ENCODE measurements around the gene GREM2. TPM values are rescaled to one million over a fixed set of nuclear protein-coding genes. Genes with fewer than 3 reads are reported as not detected.
A peak's percentile ranks its signal among the peaks of the same experiment; 100 is the strongest.

The GREM2 gene
- polyA plus RNA-seq, 3 donors: 0.69 to 1.4 (median 0.80) TPM

DNA sequence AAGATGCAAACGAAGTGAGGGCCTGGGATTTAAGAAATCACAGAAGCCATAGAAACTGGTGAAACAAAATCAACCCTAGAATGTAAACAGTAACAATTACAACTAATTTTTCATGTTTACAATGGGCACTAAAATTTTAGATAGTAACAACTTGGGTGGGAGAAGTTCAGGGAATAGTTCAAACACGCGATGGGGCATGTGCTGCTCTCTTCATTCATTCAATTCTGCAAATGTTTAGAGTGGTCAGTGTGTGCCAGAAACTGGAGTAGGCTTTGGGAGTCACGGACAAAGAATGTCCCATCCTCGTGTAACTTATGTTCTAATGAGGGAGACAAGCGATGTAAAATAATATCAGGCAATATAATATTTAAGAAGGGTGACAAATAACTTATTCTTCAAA, 133.4 kb downstream of the GREM2 start:
- no peak for DNase-seq (ENCODE audit: extremely low read depth in 1 of 11, low read depth in 9 of 11, low spot score in 4 of 11)

DNA sequence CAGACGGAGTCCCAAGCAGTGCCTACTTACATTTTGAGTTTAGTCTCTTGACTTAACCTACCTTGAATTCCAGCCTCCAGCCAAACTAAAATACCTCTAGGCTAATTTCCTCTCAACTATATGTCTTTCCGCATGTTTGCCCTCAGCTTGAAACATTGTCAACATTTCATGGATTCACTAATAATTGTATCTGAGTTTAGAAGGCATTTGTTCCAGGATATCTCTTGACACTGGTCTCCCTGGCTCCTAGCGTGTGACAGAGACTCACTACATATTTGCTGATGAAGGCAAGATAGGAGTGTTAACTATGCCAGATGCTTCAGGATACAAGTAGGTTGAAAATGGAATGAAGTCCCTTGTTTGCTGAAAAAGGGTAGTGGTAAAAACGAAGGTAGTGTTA, 136.1 kb downstream of the GREM2 start:
- no peak for DNase-seq (ENCODE audit: extremely low read depth in 1 of 11, low read depth in 9 of 11, low spot score in 4 of 11)

DNA sequence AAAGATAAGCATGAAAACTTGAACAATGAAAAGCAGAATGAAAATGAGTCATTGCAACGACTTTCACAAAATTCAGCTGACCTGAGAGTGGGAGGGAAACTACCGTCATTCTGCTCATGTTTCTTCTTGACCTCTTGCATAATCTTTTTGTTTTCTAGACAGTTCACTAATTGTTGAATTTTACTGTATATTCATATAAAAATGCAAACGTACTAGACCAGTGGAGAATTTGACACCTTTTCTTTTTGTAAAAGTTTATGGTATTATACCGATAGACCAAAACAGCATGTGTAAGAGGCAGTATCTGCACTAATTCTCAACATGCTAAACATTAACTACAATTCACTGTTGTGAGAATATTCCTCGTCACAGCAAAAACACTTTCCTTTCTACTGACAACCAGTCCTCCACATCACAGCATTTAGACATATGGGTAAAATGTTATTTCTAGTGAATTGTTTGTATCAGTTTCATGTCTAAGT, 137.8 kb downstream of the GREM2 start:
- no peak for DNase-seq (ENCODE audit: extremely low read depth in 1 of 11, low read depth in 9 of 11, low spot score in 4 of 11)

DNA sequence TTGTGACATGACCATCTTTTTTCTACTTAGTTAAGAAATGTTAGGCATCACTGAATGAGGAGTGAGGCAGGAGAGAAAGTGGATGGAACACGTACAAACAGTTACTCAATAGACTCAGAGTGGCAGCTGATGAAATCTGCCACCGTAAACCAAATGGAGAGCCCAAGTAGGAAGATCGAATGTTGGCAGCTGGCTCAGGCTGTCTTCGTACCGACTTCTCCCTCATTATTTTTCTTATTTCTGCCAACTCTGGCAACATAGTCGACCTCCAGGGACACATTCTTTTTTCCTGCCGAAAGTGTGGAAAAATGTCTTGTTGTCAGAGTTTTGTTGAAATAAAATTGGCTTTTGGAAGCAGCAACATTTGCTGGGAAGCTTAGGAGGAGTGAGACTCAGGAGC, 143.3 kb downstream of the GREM2 start:
- DNase-seq (ENCODE audit: extremely low read depth in 1 of 11, low read depth in 9 of 11, low spot score in 4 of 11): no peak

DNA sequence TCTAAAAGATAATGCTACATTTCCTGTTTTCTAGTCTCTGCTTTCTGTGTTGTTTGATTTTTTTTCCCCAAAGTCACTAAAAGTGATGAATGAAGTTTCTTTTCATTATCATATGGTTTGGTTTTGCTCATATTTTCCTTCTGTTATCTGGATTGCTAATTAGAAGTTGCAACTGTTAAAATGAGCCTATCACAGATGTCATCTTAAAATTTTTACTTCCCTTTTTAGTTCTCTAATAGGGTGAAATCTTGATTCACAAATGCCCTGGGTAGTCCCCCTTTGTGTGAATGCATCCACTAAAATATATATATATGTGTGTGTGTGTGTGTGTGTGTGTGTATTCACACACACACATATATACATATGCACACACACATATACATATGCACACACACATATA, 144.1 kb downstream of the GREM2 start:
- DNase-seq (ENCODE audit: extremely low read depth in 1 of 11, low read depth in 9 of 11, low spot score in 4 of 11): no peak

DNA sequence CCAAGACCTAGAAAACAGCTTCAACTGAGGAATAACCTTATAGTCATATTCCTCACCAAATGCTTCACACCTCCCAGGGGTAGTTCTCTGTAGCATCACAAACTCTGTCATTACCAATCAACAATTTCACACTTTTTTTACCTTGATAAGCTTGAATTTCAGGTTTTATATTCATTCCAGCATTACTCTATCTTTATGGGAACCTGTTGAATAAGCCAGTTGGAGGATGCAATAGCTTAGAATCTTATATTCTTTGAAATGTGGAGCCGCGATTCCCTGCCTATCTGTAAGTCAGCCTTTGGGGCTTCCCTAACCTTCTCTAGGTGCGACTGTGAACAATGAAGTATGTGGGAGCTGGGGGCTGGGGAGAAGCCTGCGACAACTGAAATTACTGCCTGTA, 145.4 kb downstream of the GREM2 start:
- no peak for DNase-seq (ENCODE audit: extremely low read depth in 1 of 11, low read depth in 9 of 11, low spot score in 4 of 11)

DNA sequence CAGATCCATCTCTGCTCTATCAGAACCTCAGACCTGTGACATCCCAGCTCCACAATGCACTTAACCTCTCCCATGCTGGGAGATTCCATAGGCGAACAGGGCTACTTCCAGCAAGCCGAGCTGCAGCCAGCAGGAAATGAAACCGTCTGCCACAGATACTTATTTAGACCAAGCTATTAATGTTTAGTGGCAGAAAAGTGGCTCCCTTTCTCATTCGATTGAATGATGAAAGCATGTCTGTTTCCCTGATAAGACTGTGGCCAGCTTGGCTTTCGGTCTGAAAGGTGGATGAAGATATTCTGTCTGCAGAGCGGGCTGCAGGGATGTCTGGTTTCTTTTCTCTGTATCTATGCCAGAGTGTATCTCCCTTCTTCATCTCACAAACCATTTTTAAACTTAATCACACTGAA, 146.4 kb downstream of the GREM2 start:
- peak in 1 of 11 donors; percentile 2 for DNase-seq (ENCODE audit: extremely low read depth in 1 of 11, low read depth in 9 of 11, low spot score in 4 of 11)

DNA sequence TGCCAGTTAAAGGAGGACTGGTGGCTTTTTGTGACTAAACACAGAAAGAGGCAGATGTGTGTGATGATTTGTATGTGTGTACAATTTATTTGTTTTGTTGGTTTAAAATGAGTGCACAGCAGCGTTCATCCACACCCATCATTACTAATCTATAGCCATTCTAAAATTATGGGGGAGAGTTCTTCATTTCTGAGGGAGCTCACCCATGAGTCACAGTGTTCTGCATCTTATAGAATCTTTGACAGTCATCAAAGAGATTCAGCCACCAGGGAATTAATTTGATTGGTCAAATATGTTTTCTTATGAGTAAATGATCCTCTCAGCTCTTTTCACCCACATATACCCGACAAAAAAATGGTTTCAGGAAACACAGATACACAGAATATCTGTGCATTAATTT, 147.9 kb downstream of the GREM2 start:
- no peak for DNase-seq (ENCODE audit: extremely low read depth in 1 of 11, low read depth in 9 of 11, low spot score in 4 of 11)

DNA sequence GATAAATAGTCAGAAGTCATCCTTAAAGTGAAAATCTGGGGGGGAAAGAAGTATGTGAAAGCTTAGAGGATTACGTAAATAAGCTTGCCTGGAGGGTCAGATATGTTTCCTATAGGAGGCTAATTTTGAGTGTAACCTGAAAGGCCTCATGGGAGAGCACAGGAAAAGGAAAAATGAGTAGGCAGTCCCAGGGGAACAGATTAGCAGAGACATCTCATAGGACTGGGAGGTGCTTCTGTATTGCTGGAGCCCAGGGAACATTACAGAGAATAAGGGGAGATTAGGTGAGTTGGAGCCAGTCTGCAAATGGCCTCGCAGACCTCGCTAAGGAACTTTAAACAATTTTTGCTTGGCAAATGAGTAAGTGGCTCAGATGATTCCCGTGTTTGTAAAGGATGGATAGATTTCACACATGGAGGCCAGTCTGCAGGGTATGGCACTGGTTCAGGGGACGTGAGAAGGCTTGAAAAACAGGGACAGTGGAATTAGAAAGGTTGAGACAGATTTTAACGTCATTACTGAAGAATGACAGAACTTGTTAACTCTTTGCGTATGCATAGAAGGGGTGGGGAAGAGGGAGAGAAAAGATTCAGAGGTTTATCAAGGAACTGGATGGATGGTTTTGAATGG, 149.1 kb downstream of the GREM2 start:
- no peak for DNase-seq (ENCODE audit: extremely low read depth in 1 of 11, low read depth in 9 of 11, low spot score in 4 of 11)

DNA sequence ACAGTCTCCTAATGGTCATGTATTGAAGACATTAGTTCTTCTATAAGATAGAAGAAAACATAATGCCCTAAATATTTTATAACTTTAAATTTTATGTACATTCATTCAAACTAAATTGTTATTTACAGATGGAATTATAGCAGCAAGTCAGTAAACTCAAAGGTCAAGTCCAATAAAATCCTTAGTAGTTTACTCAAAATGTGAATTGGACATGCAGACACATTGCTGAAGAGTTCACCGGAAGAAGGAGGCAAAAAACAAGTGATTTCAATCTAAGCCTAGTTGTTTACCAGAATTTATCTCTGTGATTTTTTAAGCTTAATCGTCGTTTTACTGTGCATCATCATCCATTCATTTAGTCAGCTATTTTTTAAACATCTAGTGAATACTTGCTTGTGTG, 149.7 kb downstream of the GREM2 start:
- no peak for DNase-seq (ENCODE audit: extremely low read depth in 1 of 11, low read depth in 9 of 11, low spot score in 4 of 11)

DNA sequence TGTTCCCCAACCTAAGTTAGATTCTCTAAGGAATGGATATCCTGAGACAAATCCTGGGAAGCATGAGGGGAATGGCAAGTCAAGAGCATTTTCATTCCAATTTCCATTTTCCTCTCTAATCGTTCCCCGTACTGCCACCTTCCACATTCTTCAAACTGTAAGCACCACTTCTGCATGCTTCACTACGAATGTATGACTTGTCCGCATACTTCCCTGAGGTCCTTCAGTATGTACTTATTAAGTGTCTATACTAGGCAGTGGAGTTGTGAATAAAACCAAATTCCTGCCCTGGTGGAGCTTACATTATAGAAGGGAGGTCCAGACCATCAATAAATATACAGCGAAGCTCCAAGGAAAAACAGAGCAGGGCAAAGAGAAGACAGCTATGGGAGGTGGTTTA, 154.8 kb downstream of the GREM2 start:
- no peak for DNase-seq (ENCODE audit: extremely low read depth in 1 of 11, low read depth in 9 of 11, low spot score in 4 of 11)

DNA sequence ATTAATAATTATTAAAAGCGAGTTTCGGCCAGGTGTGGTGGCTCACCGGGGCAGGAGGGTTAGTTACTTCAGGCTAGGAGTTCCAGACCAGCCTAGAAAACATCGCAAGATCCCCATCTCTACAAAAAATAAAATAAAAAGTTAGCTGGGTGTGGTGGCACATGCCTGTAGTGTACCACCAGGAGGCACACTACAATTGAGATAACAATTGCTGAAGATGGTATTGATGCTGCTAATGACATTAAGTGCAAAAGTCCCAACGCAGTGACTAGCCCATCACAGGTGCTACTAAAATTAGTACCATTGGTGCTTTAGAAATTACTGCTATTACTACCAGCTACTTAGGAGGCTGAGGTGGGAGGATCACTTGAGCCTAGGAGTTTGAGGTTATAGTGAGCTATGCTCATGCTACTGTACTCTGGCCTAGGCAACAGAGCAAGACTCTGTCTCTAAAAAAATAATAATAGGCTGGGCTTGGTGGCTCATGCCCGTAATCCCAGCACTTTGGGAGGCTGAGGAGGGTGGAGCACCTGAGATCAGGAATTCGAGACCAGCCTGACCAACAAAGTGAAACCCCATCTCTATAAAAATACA, 156.6 kb downstream of the GREM2 start:
- no peak for DNase-seq (ENCODE audit: extremely low read depth in 1 of 11, low read depth in 9 of 11, low spot score in 4 of 11)

DNA sequence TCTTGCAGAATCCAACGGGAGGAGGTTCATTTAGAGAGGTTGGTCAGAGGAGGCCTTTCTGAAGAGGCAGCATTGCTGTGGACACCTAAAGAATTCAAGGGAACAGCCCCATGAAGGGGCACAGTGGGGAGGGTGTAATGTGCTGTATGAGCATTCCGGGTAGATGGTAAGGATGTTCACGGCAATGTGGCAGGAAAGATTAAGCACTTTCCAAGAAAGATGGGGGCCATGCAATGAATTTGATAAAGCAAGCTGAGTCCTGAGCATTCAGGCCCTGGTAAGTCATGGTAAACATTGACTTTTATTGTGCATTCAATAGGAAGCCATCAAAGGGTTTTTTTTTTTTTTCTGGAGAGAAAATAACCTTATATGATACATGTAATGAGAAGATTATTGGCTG, 166.6 kb downstream of the GREM2 start:
- no peak for DNase-seq (ENCODE audit: extremely low read depth in 1 of 11, low read depth in 9 of 11, low spot score in 4 of 11)

DNA sequence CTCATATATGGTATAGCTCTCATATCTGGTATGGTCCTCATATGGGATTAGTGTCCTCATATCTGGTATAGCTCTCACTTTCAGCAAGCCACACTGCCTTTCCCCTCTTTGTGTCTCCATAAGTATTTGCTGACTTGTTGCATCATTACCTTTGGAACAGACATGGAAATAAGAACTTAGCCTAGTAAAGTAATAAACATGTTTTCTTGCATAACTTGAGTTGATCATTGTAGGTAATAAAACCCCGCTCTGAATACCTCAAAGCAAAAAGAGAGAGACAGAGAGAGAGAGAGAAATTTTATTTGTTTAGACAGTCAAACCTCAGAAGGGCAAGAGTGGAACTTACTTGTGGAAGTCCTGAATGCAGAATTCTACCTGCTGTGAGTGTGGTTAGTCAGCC, 170.3 kb downstream of the GREM2 start:
- no peak for DNase-seq (ENCODE audit: extremely low read depth in 1 of 11, low read depth in 9 of 11, low spot score in 4 of 11)

Measured in renal cortex interstitium (tissue), 11 donors.